Measurements from ENCODE around the gene PFAS. TPM values are rescaled to one million over a fixed set of nuclear protein-coding genes. Genes with fewer than 3 reads are reported as not detected.

Gene PFAS
- total and polyA plus RNA-seq, 2 of the 8 experiments (the other 6 are each of a cell fraction or from before 2014, with no cell fraction given) = 88.4 to 248 TPM

GRCh38 chr17:8318010-8318935 is 69.2 kb downstream of the PFAS start:
- H3K79me1 ChIP-seq (ENCODE audit: low read depth, low read length) = no peaks in the 10 kb centered on the region
- DNase-seq (ENCODE audit: low read depth in 1 of 2, low spot score in 2 of 2) (no peak), FAIRE-seq (no peak)
- no peak overlapping the region for H3K4ac ChIP-seq (replicated peaks; ENCODE audit: insufficient read length, low read depth, low read length)
- H4K91ac ChIP-seq (replicated peaks; ENCODE audit: insufficient read length, low read length) = no peak overlapping the region
- no peak overlapping the region for H3K18ac ChIP-seq (ENCODE audit: extremely low read depth, low read length)
- no peak overlapping the region for H3K56ac ChIP-seq (replicated peaks; ENCODE audit: insufficient read length, low read depth, low read length)
- H3K23me2 ChIP-seq (ENCODE audit: low read depth, low read length) = peaks cover 14% of the 10 kb centered on the region
- no peak overlapping the region for H3K14ac ChIP-seq (ENCODE audit: insufficient read length)
- H4K20me1 ChIP-seq (replicated peaks in 1 of 2; ENCODE audit: control insufficient read depth in 1 of 2, insufficient read depth in 2 of 2, low read length in 2 of 2) = no peaks in the 10 kb centered on the region
- ChIA-PET POLR2A (ENCODE audit: partially characterized antibody) (interaction anchor here (0.9 to 3.6 kb wide), 7 partner anchors 8 to 97 kb away, joined by 3 to 24 read pairs (median 3); partner anchors contain the start of genes CTC1, KRABD2 and RANGRF), CTCF (ENCODE audit: partially characterized antibody) (interaction anchor here (1.0 to 2.3 kb wide), 6 partner anchors 7 to 58 kb away, joined by 3 to 9 read pairs (median 4); partner anchors contain the start of genes KRABD2 and SLC25A35)
- no peak overlapping the region for H4K5ac ChIP-seq (ENCODE audit: insufficient read length, low read depth, low read length)
- no peaks in the 10 kb centered on the region for H3K36me3 ChIP-seq (ENCODE audit: control insufficient read depth in 2 of 4, insufficient read depth in 4 of 4, low read length in 3 of 4)
- H3K9ac ChIP-seq (replicated peaks in 1 of 4; ENCODE audit: extremely low read depth in 1 of 4, low read depth in 3 of 4, low read length in 3 of 4) = no peak overlapping the region
- H2BK5ac ChIP-seq (ENCODE audit: low read depth, low read length) = no peak overlapping the region
- no peaks in the 10 kb centered on the region for H3K9me3 ChIP-seq (ENCODE audit: insufficient read depth in 2 of 2, low read depth in 1 of 2, low read length in 1 of 2)
- H3K27ac ChIP-seq (ENCODE audit: low read depth, low read length) = no peak overlapping the region
- H3K23ac ChIP-seq (ENCODE audit: insufficient read length) = no peak overlapping the region
- H2BK20ac ChIP-seq (ENCODE audit: low read length) = no peak overlapping the region
- H2AFZ ChIP-seq (ENCODE audit: low read length) = no peak overlapping the region
- H3K4me1 ChIP-seq (replicated peaks in 1 of 4; ENCODE audit: control insufficient read depth in 3 of 4, insufficient read depth in 4 of 4, low read length in 3 of 4) = peaks cover 0 to 16% (median 4%) of the 10 kb centered on the region in 4 experiments; a peak in 5 of 7 replicates
- H3K27me3 ChIP-seq (replicated peaks in 1 of 4; ENCODE audit: control insufficient read depth in 3 of 4, extremely low read depth in 1 of 4, insufficient read depth in 3 of 4, low read length in 3 of 4) = peaks cover 3 to 30% (median 23%) of the 10 kb centered on the region in 4 experiments
- H2BK120ac ChIP-seq (replicated peaks; ENCODE audit: low read depth, low read length) = no peak overlapping the region
- no peak for TF ChIP-seq POLR2A (IDR thresholded peaks at IDR 0.05; ENCODE audit: control extremely low read depth in 1 of 2, low read depth in 2 of 2, low read length in 2 of 2)
- no peak for TF ChIP-seq JUN (IDR thresholded peaks at IDR 0.05; ENCODE audit: low read depth, low read length)
- TF ChIP-seq HDAC6 (IDR thresholded peaks at IDR 0.05; ENCODE audit: low read depth, low read length) = no peak
- H2AK5ac ChIP-seq (ENCODE audit: low read depth, low read length) = no peak overlapping the region
- H2BK15ac ChIP-seq (ENCODE audit: low read length) = 0 out of 2 replicates have a peak overlapping the region, but pooled peaks have one; percentile 1
- H2BK12ac ChIP-seq (ENCODE audit: low read depth, low read length) = no peak overlapping the region
- 82% methylated on average over 20 of the region's 24 CpGs; no CpG with 5 or more reads in 1 of the 2 experiments for WGBS, 2 experiments (ENCODE audit: extremely low coverage in 1 of 2, insufficient coverage in 1 of 2, insufficient read length in 1 of 2, insufficient replicate concordance in 2 of 2, low coverage in 1 of 2, low lambda C conversion rate in 2 of 2, missing lambda C conversion rate in 1 of 2)
- no peaks in the 10 kb centered on the region for H3K79me2 ChIP-seq (ENCODE audit: control insufficient read depth in 1 of 2, insufficient read depth in 2 of 2, low read length in 2 of 2)
- H4K8ac ChIP-seq (ENCODE audit: extremely low read depth, insufficient read depth, low read length) = no peak overlapping the region
- no peak overlapping the region for H3K4me2 ChIP-seq (ENCODE audit: insufficient read depth in 1 of 2, low read depth in 2 of 2, low read length in 2 of 2)
- H3K4me3 ChIP-seq (ENCODE audit: extremely low read depth in 1 of 4, insufficient read depth in 2 of 4, low read depth in 3 of 4, low read length in 4 of 4) = no peak overlapping the region
